Right lobe of liver (tissue), 4 donors: ENCODE measurements around the gene INVS.

Source experiments
- CTCF ChIP-seq, 4 donors: fragments of 200-600 bp in 3 of 4; fragments of 450-650 bp in 1 of 4; IDR thresholded peaks; one replicate each; pipeline versions ENCODE4 v1.5.1 to v1.8.0; 2016 to 2022; ENCODE audit warnings: antibody characterized with exemption in 4 of 4, mild to moderate bottlenecking in 2 of 4
- POLR2A ChIP-seq: fragments of 450-650 bp; IDR thresholded peaks from one replicate; pipeline ENCODE4 v1.6.1; 2017; ENCODE audit warnings: antibody characterized with exemption, mild to moderate bottlenecking
- donor health status: DM: no; HTN: no; CAD: no.
- donor health status: DM: no; HTN: no; CAD: no.
- donor health status: DM: no; HTN: yes; CAD: no.

GRCh38 chr9:100084128-100084453 lies 15.0 kb upstream of the INVS start:
- no peak for TF ChIP-seq CTCF (IDR thresholded peaks at IDR 0.05)
- no peak for TF ChIP-seq POLR2A
